CD4-positive, alpha-beta T cell treated with Interleukin-15 for 1 hour (primary cell): Measurements from ENCODE around the gene ACKR1.

Experiments used
- DNase-seq: peaks from one replicate; pipeline ENCODE4 v3.0.0-alpha.2; 2020

Gene ACKR1

DNA sequence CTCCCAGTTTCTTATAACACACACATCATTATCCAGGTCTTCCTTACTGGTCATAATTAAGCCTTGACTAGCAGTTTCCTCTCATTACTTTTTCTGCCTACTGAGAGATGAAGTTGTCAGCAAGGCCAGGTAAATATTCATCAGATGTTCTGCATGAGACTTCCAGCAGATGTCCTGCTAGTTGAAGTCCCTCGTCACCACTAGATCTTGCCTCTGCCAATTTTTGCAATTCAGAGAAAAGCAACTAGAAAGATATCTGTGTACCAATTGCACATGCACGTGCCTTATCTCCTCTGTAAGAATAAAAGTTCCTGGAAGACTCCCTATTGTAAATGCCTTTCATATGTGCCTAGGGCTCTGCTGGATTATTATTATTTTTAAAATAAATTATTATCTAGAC, 18.3 kb downstream of the ACKR1 start:
- DNase-seq: no peak

DNA sequence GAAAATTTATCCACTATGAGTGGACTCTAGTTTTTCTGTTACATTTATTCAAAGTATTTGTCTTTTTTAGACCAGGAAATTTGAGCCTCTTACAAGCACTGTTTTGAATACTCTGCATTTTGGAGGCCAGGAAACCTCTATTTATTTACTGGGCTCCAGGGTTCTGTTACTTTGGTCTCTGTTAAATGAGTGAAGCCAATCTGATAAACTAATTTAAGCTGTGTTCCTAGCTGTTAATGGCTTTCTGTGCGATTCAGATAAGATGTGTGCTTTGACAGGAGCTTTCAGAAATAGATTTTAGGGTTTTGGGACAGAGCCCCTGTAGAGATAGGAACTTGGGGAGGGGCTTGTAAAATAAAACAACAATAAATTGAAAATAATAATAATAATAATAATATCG, 23.9 kb downstream of the ACKR1 start:
- no peak for DNase-seq

GRCh38 chr1:159229260-159229885, 24.7 kb downstream of the ACKR1 start:
- no peak for DNase-seq

DNA sequence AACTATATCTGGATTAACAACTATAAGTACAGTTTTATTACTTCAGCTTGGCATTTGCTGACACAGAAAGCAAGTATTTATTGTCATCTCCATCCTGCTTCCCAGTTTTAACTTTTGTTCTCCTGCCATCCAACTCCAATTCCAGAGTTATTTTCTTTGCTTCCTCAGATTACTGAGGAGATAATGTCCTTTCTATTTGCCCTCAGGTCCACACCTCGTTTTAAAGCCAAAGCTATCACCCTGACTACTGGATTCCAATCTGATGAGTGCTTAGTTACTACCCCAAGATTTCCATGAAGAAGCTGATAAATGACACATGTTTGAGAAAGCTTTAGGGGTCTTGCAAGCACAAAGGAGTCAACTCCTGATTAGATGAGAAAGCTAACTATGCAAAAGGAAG, 25.2 kb downstream of the ACKR1 start:
- DNase-seq: no peak

DNA sequence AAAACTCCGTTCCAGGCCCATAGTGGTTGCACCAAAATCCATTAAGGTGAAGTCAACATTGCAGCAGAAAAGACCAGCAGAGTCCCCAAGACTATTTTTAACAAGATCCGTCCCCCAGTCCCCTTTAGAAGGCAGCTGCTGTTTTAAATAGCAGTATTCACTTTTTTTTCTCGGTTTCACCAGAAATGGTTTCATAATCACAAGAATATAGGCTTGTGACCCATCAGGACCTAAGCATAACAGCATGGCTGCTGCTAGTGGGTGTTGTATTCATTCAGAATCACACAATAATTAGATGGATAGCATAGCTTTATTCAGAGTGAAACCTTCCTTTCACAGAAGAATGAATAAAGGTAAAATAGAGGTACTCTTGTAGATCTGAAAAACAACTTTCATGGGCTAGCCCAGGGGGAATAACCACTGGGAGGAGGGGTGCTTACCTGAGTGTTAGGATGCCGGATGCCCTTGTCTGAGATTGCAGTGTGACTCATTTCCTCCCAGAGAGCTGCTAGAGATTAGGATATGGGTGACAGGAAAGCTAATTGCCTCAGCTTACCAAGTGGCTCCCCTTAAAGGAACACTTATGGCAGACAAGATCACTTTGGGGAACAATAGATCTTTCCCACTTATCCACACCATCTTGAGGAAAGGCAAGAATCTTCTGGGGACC, 35.0 kb downstream of the ACKR1 start:
- no peak for DNase-seq

DNA sequence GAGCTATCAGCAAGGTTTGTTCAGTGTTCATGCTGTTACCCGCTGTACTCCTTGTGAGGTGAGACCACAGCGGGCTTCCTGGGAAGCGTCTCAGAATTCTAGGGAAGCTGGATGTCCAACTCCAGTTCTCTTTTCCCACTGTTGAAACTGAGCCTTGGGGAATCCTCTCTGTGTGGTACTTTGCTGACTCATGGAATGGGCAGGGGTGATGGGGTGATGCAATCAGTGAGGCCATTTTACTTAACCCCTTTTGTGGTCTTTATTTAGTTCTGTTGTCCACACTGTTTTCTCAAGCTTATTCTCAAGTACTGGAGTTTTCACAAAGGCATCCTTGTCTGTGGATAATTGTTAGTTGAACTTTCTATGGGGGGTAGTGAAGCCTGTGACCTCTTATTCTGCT, 42.6 kb downstream of the ACKR1 start:
- DNase-seq: no peak

GRCh38 chr1:159248311-159248710, 43.6 kb downstream of the ACKR1 start:
- no peak for DNase-seq

- DNase-seq: no peak
Measured at GRCh38 chr1:159250638-159251216, 46.1 kb downstream of the ACKR1 start.
